ENCODE measurements around the gene BTG2. TPM values are rescaled to one million over a fixed set of nuclear protein-coding genes. Genes with fewer than 3 reads are reported as not detected.
"Not testable (repeated sequence)": the region's sequence is repeated elsewhere in the genome, so short reads cannot be mapped to it uniquely, and the experiment has no call there.

Gene BTG2
- total RNA-seq, 1 donor from 2014 or later, result 83.5 TPM

- intact Hi-C loops (cut with DNase I), result no loop called here
- ATAC-seq, result no peak
- no peak for DNase-seq (ENCODE audit: low spot score)
Observed at GRCh38 chr1:203288400-203288799, 16.9 kb upstream of the BTG2 start.

- ATAC-seq, result peak; percentile 14
- DNase-seq (ENCODE audit: low spot score), result no peak
- intact Hi-C loops (cut with DNase I), result no loop called here
Observed at GRCh38 chr1:203289281-203289981, 15.9 kb upstream of the BTG2 start.

- no peak for DNase-seq (ENCODE audit: low spot score)
- intact Hi-C loops (cut with DNase I), result no loop called here
Observed at GRCh38 chr1:203289982-203290260, 15.4 kb upstream of the BTG2 start.

GRCh38 chr1:203290261-203291089 lies 14.8 kb upstream of the BTG2 start:
- ATAC-seq (peak; percentile 93), DNase-seq (ENCODE audit: low spot score) (peak; percentile 98)
- intact Hi-C loops (cut with DNase I), result no loop called here

More at GRCh38 chr1:203289982-203290260, 15.4 kb upstream of the BTG2 start:
- ATAC-seq, result no peak

- intact Hi-C loops (cut with DNase I), result no loop called here
- DNase-seq (ENCODE audit: low spot score) (no peak), ATAC-seq (peak; percentile 71)
Observed at GRCh38 chr1:203291201-203292096, 13.9 kb upstream of the BTG2 start.

GRCh38 chr1:203295796-203296195 lies 9.5 kb upstream of the BTG2 start:
- DNase-seq (ENCODE audit: low spot score) (no peak), ATAC-seq (no peak)
- intact Hi-C loops (cut with DNase I), result no loop called here

GRCh38 chr1:203296460-203297073 lies 8.8 kb upstream of the BTG2 start:
- ATAC-seq (peak; percentile 25), DNase-seq (ENCODE audit: low spot score) (no peak)
- intact Hi-C loops (cut with DNase I), result no loop called here

GRCh38 chr1:203299169-203299568 lies 6.2 kb upstream of the BTG2 start:
- DNase-seq (ENCODE audit: low spot score) (no peak), ATAC-seq (no peak)
- intact Hi-C loops (cut with DNase I), result no loop called here

- ATAC-seq; intact Hi-C loops (cut with DNase I); DNase-seq (ENCODE audit: low spot score): not testable (repeated sequence)
Observed at GRCh38 chr1:203299719-203300429, 5.4 kb upstream of the BTG2 start.

GRCh38 chr1:203300441-203301330 lies 4.6 kb upstream of the BTG2 start:
- DNase-seq (ENCODE audit: low spot score) (no peak), ATAC-seq (no peak)
- intact Hi-C loops (cut with DNase I), result no loop called here

GRCh38 chr1:203301331-203301668 lies 4.0 kb upstream of the BTG2 start:
- no peak for DNase-seq (ENCODE audit: low spot score)
- no peak for ATAC-seq

GRCh38 chr1:203302456-203302855 lies 2.9 kb upstream of the BTG2 start:
- DNase-seq (ENCODE audit: low spot score) (no peak), ATAC-seq (no peak)
- intact Hi-C loops (cut with DNase I), result no loop called here

More at GRCh38 chr1:203301331-203301668, 4.0 kb upstream of the BTG2 start:
- intact Hi-C loops (cut with DNase I), result no loop called here

GRCh38 chr1:203302894-203303293 lies 2.4 kb upstream of the BTG2 start:
- no peak for ATAC-seq
- no peak for DNase-seq (ENCODE audit: low spot score)
- intact Hi-C loops (cut with DNase I), result no loop called here

- DNase-seq (ENCODE audit: low spot score), result no peak
- intact Hi-C loops (cut with DNase I), result no loop called here
- no peak for ATAC-seq
Observed at GRCh38 chr1:203304391-203304918, 864 bp upstream of the BTG2 start.

- DNase-seq (ENCODE audit: low spot score) (no peak), ATAC-seq (peak; percentile 43)
- intact Hi-C loops (cut with DNase I), result loop anchor here (5.0 kb wide), 1 partner anchor 33 kb away; no protein-coding TSS in a partner anchor
Observed at GRCh38 chr1:203305809-203306088, 430 bp downstream of the BTG2 start.

GRCh38 chr1:203306089-203306964 lies 1.0 kb downstream of the BTG2 start:
- intact Hi-C loops (cut with DNase I), result loop anchor here (5.0 kb wide), 1 partner anchor 34 kb away; no protein-coding TSS in a partner anchor
- ATAC-seq (peak; percentile 74), DNase-seq (ENCODE audit: low spot score) (peak; percentile 89)

All from sciatic nerve (tissue), 2 donors.